GM18520 (cell line): ENCODE measurements around the gene TPRN.

Source experiments
- ATAC-seq: cut with Tn5 transposase; IDR thresholded peaks from one replicate; pipeline ENCODE4 v1.9.1; 2021; ENCODE audit not compliant: unreplicated experiment

TPRN gene

GRCh38 chr9:137236238-137236935 lies 35.8 kb upstream of the TPRN start:
- ATAC-seq, result no peak

GRCh38 chr9:137235424-137236237 lies 35.1 kb upstream of the TPRN start:
- no peak for ATAC-seq

GRCh38 chr9:137234758-137235423 lies 34.4 kb upstream of the TPRN start:
- ATAC-seq, result no peak

DNA sequence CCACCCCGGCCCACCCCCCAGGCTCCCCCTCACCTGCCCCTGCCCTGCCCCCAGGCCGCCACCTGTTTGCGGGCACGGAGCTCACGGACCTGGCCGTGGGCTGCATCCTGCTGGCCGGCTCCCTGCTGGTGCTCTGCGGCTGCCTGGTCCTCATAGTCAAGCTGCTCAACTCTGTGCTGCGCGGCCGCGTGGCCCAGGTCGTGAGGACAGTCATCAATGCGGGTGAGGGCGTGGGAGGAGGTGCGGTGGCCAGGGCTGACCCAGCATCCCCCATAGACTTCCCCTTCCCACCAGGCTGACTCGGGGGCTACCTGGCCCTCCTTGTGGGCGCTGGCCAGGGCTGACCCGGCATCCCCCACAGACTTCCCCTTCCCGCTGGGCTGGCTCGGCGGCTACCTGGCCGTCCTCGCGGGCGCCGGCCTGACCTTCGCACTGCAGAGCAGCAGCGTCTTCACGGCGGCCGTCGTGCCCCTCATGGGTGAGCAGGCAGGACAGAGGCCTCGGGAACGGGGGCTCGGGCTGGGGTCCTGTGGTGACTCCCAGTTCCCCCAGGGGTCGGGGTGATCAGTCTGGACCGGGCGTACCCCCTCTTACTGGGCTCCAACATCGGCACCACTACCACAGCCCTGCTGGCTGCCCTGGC lies 33.6 kb upstream of the TPRN start:
- ATAC-seq, result no peak

GRCh38 chr9:137233143-137233980 lies 32.8 kb upstream of the TPRN start:
- ATAC-seq, result no peak

GRCh38 chr9:137232510-137232909 lies 32.0 kb upstream of the TPRN start:
- no peak for ATAC-seq

GRCh38 chr9:137232101-137232500 lies 31.6 kb upstream of the TPRN start:
- ATAC-seq, result no peak

DNA sequence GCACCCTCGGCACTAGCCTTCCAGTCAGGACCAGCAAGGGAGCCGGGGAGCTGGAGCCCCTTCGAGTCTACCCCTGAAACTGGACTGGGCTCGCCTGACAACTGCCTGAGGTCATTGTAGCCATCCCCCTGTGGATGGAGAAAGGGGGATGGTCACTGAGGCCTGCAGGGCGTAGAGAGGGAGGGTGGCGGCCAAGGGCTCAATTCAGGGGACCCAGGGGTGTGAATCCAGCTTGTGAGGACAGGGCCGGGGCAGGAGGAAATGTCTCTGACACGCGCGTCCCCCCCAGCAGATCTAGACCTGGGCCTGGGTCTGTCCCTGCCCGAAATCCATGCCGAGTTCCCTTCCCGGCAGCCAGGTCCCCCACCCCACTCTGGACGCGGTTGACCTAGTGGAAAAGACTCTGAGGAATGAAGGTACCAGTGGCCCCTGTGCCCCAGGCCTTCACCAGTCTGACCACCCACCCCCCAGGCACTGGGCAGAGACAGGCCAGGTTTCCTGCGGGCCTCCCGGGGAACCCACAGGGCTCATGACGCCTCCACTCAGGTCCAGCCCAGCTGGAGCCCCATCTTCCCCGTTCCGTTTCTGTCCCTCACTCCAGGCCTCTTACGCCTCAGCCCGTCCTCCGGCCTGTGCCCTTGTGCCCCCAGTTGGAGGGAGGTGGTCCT lies 31.0 kb upstream of the TPRN start:
- no peak for ATAC-seq

GRCh38 chr9:137230705-137231371 lies 30.3 kb upstream of the TPRN start, which contains the start of gene SLC34A3:
Gene SLC34A3, plus strand, starts transcription at chr9:137230901. Its CDS starts 802 bp downstream, at chr9:137231703.
- no peak for ATAC-seq

GRCh38 chr9:137229903-137230704 lies 29.6 kb upstream of the TPRN start:
- ATAC-seq, result no peak

DNA sequence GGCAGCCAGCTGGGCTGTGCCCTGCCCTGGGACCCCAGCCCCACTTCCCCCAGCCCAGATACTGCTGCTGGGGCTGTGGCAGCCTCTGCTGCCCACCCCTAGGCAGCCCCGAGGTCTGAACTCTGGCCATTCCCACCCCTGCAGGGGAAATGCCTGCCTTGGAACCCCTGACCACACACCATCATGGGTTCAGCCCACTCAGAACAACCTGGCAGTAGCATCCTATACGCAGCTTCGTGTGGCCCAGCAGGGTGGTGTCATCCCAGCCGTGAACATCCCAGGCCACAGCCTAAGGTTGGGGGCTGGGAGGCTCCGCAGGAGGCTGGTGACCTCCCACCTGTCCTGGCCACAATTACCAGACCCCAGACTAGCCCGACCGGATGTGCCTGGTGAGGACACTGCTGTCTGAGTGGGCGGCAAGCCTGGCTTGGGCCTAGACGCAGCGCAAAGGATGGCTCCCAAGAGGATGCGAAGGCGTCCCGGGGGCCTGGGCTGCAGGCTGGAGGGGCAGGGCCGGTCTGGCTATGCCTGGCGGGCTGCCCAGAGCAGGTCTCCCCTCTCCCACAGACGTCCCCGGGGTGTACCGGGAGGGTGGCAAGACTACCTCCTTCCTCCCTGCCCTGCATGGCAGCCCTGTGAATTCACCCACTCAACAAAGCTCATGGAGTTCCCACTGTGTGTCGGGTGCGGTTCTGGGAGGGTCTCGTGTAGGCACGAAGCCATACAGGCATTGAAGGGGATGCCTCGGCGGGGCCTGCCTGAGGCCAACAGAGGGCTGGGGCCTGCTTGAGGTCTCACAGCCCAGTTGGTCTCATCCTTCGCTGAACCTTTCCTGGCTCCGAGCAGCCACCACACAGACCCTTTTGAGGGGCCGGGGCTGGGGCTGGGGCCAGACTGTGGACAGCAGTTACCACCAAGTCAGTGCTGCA lies 28.7 kb upstream of the TPRN start:
- no peak for ATAC-seq

- ATAC-seq, result no peak
Measured at GRCh38 chr9:137228506-137228967, 28.0 kb upstream of the TPRN start.

GRCh38 chr9:137227853-137228505 lies 27.4 kb upstream of the TPRN start:
- no peak for ATAC-seq

DNA sequence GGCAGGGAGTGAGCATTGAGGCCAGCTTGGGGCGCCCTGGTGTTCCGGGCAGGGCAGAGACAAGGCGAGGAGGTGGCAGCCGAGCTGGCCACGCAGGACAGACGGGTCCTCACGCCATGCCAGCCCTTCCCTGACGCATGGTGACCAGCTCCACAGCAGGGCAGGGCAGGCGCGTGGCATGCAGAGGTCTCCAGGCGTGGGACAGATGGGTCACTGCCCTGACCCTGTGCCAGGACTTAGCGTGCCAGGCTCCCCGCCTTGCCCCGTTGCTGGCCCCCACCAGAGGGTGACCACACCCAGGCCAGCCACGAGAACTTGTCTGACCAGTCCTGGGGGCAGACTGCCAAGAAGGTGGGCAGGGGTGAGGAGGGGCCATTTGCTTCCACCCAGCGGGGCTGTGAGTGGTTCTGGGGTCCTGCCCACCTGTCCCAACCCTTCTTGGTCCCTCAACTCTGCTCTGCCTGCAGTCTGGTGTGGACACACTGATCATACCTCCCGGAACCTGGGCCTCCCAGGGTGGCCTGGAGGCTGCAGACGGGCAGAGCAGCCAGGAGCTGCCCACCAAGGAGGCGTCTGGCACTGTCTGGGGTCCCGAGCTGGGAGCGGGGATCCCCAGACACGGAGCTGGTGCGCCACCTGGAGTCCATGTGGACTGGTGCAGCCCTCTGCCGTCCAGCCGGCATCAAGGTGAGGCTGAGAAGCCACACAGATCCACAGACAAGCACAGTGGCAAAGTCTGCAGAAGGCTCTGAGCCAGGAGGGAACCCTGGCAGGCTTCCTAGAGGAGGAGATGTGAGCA lies 26.7 kb upstream of the TPRN start, which contains the start of gene RNF224:
TSS of gene RNF224 (plus strand) at position 449 of the 799 bp plus-strand sequence. CDS start 834 bp downstream, outside the sequence.
- ATAC-seq, result no peak

- ATAC-seq, result no peak
Measured at GRCh38 chr9:137226338-137227053, 26.0 kb upstream of the TPRN start.
